CD14-positive monocyte (primary cell): Measurements from ENCODE around the gene SRP14. TPM values are rescaled to one million over a fixed set of nuclear protein-coding genes. Genes with fewer than 3 reads are reported as not detected.

Experiments used
- DNase-seq, 3 donors: peaks; one replicate each; pipeline ENCODE4 v3.0.0-alpha.2; 2011 to 2022
- H2AFZ ChIP-seq: 2 replicates; pipeline ENCODE4 v1.6.0; 2012; ENCODE audit warnings: mild to moderate bottlenecking, low read depth, low read length, inconsistent platforms; ENCODE audit not compliant: insufficient read depth, poor library complexity, severe bottlenecking
- H3K27ac ChIP-seq, 2 donors: 1 replicate in 1 of 2; 2 replicates in 1 of 2; pipeline ENCODE4 v1.5.1; 2012 to 2013; ENCODE audit warnings: low read length in 2 of 2, control low read depth in 1 of 2, inconsistent platforms in 1 of 2, low read depth in 1 of 2, mild to moderate bottlenecking in 1 of 2
- H3K27me3 ChIP-seq, 2 donors: one replicate each; pipeline versions ENCODE4 v1.6.0 to v1.6.1; 2011 to 2013; ENCODE audit warnings: low read length in 2 of 2; ENCODE audit not compliant: control insufficient read depth in 2 of 2, insufficient read depth in 2 of 2
- H3K36me3 ChIP-seq, 2 donors: replicated peaks in 1 of 2; 1 replicate in 1 of 2; 2 replicates in 1 of 2; pipeline versions ENCODE4 v1.5.1 to v1.6.1; 2012 to 2013; ENCODE audit warnings: low read length in 2 of 2, control low read depth in 1 of 2, inconsistent platforms in 1 of 2, mild to moderate bottlenecking in 1 of 2; ENCODE audit not compliant: insufficient read depth in 2 of 2, control insufficient read depth in 1 of 2
- H3K4me1 ChIP-seq, 2 donors: 1 replicate in 1 of 2; 2 replicates in 1 of 2; pipeline versions ENCODE4 v1.5.1 to v1.6.1; 2012 to 2013; ENCODE audit warnings: low read length in 2 of 2, control low read depth in 1 of 2, inconsistent platforms in 1 of 2, mild to moderate bottlenecking in 1 of 2, moderate library complexity in 1 of 2; ENCODE audit not compliant: insufficient read depth in 2 of 2, control insufficient read depth in 1 of 2
- H3K4me2 ChIP-seq: replicated peaks from 2 replicates; pipeline ENCODE3; 2012; ENCODE audit warnings: low read length, moderate library complexity, mild to moderate bottlenecking; ENCODE audit not compliant: poor library complexity, severe bottlenecking; ENCODE audit errors: extremely low read depth
- H3K4me3 ChIP-seq, 3 experiments: fragments of 200-600 bp in 1 of 3; sonication (generic) in 1 of 3; replicated peaks in 1 of 3; 1 replicate in 2 of 3; 2 replicates in 1 of 3; pipeline ENCODE4 v1.5.1; 2011 to 2013; ENCODE audit warnings: low read length in 3 of 3, mild to moderate bottlenecking in 3 of 3, control low read depth in 2 of 3, low read depth in 2 of 3, inconsistent platforms in 1 of 3, moderate library complexity in 1 of 3
- H3K79me2 ChIP-seq: 2 replicates; pipeline ENCODE4 v1.6.0; 2012; ENCODE audit warnings: mild to moderate bottlenecking, control low read depth, inconsistent platforms, low read length, moderate library complexity; ENCODE audit not compliant: insufficient read depth
- H3K9ac ChIP-seq: 2 replicates; pipeline ENCODE4 v1.6.0; 2017; ENCODE audit warnings: low read length, mild to moderate bottlenecking; ENCODE audit not compliant: insufficient read depth, poor library complexity, severe bottlenecking
- H3K9me3 ChIP-seq, 2 donors: replicated peaks in 1 of 2; 1 replicate in 1 of 2; 2 replicates in 1 of 2; pipeline versions ENCODE4 v1.5.1 to v1.6.1; 2012 to 2013; ENCODE audit warnings: low read length in 2 of 2, control low read depth in 1 of 2; ENCODE audit not compliant: control insufficient read depth in 1 of 2, insufficient read depth in 1 of 2
- H4K20me1 ChIP-seq: 2 replicates; pipeline ENCODE4 v1.6.0; 2012; ENCODE audit warnings: mild to moderate bottlenecking, low read length, control low read depth, moderate library complexity; ENCODE audit not compliant: insufficient read depth
- H3K27ac Mint-ChIP-seq, 7 donors: one replicate each; pipeline ENCODE4 v1.8.0; 2020; ENCODE audit warnings: mild to moderate bottlenecking in 7 of 7, mixed read lengths in 7 of 7, moderate library complexity in 6 of 7, inconsistent platforms in 2 of 7
- H3K27me3 Mint-ChIP-seq, 3 donors: one replicate each; pipeline ENCODE4 v1.8.0; 2021 to 2022; ENCODE audit warnings: low read depth in 3 of 3, mild to moderate bottlenecking in 3 of 3, mixed read lengths in 3 of 3, moderate library complexity in 3 of 3, inconsistent platforms in 1 of 3
- H3K36me3 Mint-ChIP-seq, 2 donors: one replicate each; pipeline ENCODE4 v1.8.0; 2020; ENCODE audit warnings: mixed read lengths in 2 of 2, inconsistent platforms in 1 of 2, mild to moderate bottlenecking in 1 of 2
- H3K4me1 Mint-ChIP-seq: one replicate; pipeline ENCODE4 v1.8.0; 2020; ENCODE audit warnings: mild to moderate bottlenecking, mixed read lengths
- H3K4me3 Mint-ChIP-seq, 2 donors: one replicate each; pipeline ENCODE4 v1.8.0; 2020; ENCODE audit warnings: mild to moderate bottlenecking in 2 of 2, mixed read lengths in 2 of 2, moderate library complexity in 1 of 2
- H3K9me3 Mint-ChIP-seq, 7 donors: one replicate each; pipeline ENCODE4 v1.8.0; 2020 to 2022; ENCODE audit warnings: mixed read lengths in 7 of 7, mild to moderate bottlenecking in 6 of 7, moderate library complexity in 6 of 7, inconsistent platforms in 2 of 7
- WGBS: methylation state at CpG from one replicate; pipeline ENCODE4 v1.1.5; 2013; ENCODE audit warnings: missing lambda C conversion rate; ENCODE audit not compliant: insufficient coverage; 5-methylcytosine and 5-hydroxymethylcytosine counted together
- intact Hi-C, 2 donors: fragments of 100-400 bp; cut with micrococcal nuclease; formaldehyde crosslinking; loops; one replicate each; pipeline versions ENCODE4 v1.15.0 to v1.15.1; 2023
- polyA plus RNA-seq, 3 donors: library from polyadenylated mRNA; depleted of rRNA in 1 of 3; unstranded in 2 of 3; stranded (reverse) in 1 of 3; fragments of 300-500 nt in 2 of 3; fragments of >200 nt in 1 of 3; fragmentation: Illumina TruSeq in 2 of 3; gene quantifications; 1 replicate in 2 of 3; 2 replicates in 1 of 3; pipeline ENCODE4 v1.2.3, GENCODE V29; 2012 to 2021
- TF ChIP-seq, protein P1 (sequence below): fragments of 200-600 bp; IDR thresholded peaks from one replicate; pipeline ENCODE4 v1.8.0; 2022; ENCODE audit warnings: antibody characterized with exemption, mild to moderate bottlenecking

The SRP14 gene
- polyA plus RNA-seq, 3 donors = 181 to 548 (median 525) TPM

GRCh38 chr15:40085266-40085665, 46.3 kb upstream of the SRP14 start:
- Mint-ChIP-seq H3K27ac (no peak overlapping the region), H3K27me3 (peaks cover 3 to 4% (median 4%) of the 10 kb centered on the region in 3 donors), H3K9me3 (peaks cover 0 to 2% (median 0%) of the 10 kb centered on the region in 7 donors), H3K4me1 (peaks cover 45% of the 10 kb centered on the region), H3K36me3 (peaks cover 12 to 14% of the 10 kb centered on the region in 2 donors), H3K4me3 (no peak overlapping the region)
- DNase-seq = no peak
- no peaks in the 10 kb centered on the region for H3K9me3 ChIP-seq
- WGBS = 80% methylated on average over 7 of the region's 10 CpGs
- peaks cover 11 to 12% of the 10 kb centered on the region in 2 donors for H3K36me3 ChIP-seq
- no peak overlapping the region for H3K4me3 ChIP-seq
- no peak overlapping the region for H3K4me2 ChIP-seq
- TF ChIP-seq, protein P1, sequence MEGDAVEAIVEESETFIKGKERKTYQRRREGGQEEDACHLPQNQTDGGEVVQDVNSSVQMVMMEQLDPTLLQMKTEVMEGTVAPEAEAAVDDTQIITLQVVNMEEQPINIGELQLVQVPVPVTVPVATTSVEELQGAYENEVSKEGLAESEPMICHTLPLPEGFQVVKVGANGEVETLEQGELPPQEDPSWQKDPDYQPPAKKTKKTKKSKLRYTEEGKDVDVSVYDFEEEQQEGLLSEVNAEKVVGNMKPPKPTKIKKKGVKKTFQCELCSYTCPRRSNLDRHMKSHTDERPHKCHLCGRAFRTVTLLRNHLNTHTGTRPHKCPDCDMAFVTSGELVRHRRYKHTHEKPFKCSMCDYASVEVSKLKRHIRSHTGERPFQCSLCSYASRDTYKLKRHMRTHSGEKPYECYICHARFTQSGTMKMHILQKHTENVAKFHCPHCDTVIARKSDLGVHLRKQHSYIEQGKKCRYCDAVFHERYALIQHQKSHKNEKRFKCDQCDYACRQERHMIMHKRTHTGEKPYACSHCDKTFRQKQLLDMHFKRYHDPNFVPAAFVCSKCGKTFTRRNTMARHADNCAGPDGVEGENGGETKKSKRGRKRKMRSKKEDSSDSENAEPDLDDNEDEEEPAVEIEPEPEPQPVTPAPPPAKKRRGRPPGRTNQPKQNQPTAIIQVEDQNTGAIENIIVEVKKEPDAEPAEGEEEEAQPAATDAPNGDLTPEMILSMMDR = no peak
- no peak overlapping the region for H2AFZ ChIP-seq
- no peak overlapping the region for H3K9ac ChIP-seq
- no peak overlapping the region for H3K27ac ChIP-seq
- intact Hi-C loops = no loop called here
- no peaks in the 10 kb centered on the region for H4K20me1 ChIP-seq
- H3K79me2 ChIP-seq = no peaks in the 10 kb centered on the region
- no peaks in the 10 kb centered on the region for H3K27me3 ChIP-seq
- H3K4me1 ChIP-seq = peaks cover 27 to 48% of the 10 kb centered on the region in 2 donors

DNA sequence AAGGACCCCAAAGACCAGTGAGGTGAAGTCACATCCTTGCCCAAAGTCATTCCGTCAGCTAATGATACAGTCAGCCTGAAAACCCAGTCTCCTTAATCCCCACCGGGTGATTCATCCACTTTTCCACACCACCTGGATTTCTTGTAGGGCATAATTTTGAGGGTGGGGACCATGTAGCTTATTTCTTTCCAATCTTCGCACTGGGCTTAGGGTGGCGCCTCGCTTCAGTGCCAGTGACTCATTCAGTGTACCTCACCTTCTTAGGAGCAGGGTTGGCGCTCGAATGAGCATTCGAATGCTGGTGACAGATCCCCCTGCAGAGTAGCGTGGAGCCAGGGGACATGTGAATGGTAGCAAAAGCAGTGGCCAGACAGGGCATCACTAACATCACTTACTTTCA, 45.7 kb upstream of the SRP14 start:
- H3K27me3 Mint-ChIP-seq = peaks cover 3 to 4% (median 4%) of the 10 kb centered on the region in 3 donors

More for the DNA sequence above, 45.7 kb upstream of the SRP14 start:
- Histone ChIP-seq H3K79me2 (no peaks in the 10 kb centered on the region), H3K4me3 (no peak overlapping the region), H3K27me3 (no peaks in the 10 kb centered on the region), H3K9me3 (no peaks in the 10 kb centered on the region), H2AFZ (no peak overlapping the region), H3K36me3 (peaks cover 5 to 6% of the 10 kb centered on the region in 2 donors), H3K27ac (no peak overlapping the region), H3K9ac (no peak overlapping the region), H3K4me1 (peaks cover 27 to 48% of the 10 kb centered on the region in 2 donors), H4K20me1 (no peaks in the 10 kb centered on the region), H3K4me2 (no peak overlapping the region)
- intact Hi-C loops = loop anchor here in 1 of 2 donors (5.0 kb wide), 1 partner anchor 37 kb away; no protein-coding TSS in a partner anchor
- no peak for DNase-seq
- 94% methylated on average over 3 of the region's 9 CpGs for WGBS
- Mint-ChIP-seq H3K9me3 (peaks cover 0 to 2% (median 0%) of the 10 kb centered on the region in 7 donors), H3K4me3 (no peak overlapping the region), H3K27ac (no peak overlapping the region), H3K4me1 (peaks cover 45% of the 10 kb centered on the region), H3K36me3 (peaks cover 6 to 8% of the 10 kb centered on the region in 2 donors)
- TF ChIP-seq, protein P1 = no peak
